Activated CD8-positive, alpha-beta memory T cell treated with anti-CD3 and anti-CD28 coated beads, Interleukin-2, amount 50 U/mL, for 24 hours (primary cell): ENCODE measurements around the gene RPE.

Experiments
- DNase-seq: peaks from one replicate; pipeline ENCODE4 v3.0.0-alpha.2; 2020; ENCODE audit errors: extremely low read depth

RPE gene

DNA sequence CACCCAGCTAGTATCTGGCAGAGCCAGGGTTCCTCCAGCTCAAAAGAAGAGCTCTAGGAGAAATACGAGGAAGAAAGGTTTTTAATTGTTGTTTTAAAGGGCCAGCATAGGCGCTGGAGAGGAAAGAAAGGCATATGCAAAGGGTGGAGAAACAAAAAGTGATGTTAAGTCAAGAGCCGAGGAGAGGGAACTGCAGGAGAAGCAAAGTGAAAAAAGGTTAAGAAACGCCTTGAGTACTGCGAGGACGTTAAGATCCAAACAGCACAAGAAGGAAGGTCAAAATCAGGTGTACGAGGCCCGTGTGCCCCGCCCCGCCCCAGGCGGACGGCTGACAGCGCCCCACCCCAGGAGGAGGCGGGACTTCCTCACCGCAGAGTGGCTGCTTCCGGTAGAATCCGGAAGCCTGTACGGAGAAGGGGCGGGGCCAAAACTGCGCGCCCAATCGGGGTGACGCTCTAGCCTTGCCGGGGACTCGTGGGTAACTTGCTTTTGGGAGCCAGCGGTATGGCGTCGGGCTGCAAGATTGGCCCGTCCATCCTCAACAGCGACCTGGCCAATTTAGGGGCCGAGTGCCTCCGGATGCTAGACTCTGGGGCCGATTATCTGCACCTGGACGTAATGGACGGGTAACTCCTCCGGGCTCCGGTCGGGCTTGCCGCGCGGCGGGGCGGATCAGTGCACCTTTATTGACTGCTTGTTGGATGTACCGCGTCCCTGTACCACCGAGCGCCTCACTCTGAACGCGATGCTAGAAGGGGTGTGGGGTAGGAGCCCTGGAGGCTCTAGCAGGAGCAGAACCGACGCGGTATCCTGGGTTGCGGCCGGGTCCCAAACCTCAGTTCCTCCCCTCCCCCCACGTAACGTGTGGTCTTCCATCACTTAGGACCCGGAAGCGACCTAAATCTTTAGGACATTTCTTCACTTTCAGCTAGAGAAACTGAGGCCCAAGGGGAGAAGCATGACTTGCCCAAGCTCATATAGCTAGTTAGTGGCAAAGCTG, at the start of gene RPE:
Gene RPE (plus strand): TSS at position 481 of the 1,000 bp plus-strand sequence. CDS start 24 bp downstream, at position 505.
- DNase-seq: peak; percentile 95

DNA sequence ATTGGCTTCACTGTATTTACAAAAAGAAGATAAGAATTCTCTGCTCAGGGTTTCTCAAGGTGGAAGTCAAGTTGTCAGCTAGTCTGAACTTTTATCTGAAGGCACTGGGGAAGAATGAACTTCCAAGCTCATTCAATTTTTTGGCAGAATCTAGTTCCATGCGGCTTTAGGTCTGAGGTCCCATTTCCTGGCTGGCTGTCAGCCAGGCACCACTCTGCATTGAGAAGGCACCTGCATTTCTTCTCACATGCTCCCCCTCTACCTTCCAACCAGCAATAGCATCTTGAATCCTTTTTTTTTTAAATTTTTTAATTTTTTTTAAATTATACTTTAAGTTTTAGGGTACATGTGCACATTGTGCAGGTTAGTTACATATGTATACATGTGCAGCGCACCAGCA, 46.2 kb upstream of the RPE start:
- DNase-seq: no peak

DNA sequence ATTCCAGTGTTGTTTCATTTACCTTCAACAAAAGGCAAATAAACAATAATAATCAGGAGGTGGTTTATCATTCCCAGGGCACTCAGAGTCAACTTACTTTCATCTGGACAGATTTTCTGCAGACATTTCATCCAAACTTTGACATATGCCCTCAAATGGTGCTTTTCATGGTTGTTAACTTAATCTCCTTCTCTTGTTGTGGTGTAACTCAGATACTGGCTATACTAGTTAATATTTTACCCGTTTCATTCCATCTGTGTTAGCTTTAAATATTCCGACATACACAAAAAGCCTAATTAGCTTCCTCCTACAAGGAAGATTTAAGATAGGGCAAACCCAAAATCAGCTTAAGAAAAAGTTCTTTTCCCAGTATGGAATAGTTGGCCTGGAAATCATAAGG, 44.4 kb upstream of the RPE start:
- no peak for DNase-seq

DNA sequence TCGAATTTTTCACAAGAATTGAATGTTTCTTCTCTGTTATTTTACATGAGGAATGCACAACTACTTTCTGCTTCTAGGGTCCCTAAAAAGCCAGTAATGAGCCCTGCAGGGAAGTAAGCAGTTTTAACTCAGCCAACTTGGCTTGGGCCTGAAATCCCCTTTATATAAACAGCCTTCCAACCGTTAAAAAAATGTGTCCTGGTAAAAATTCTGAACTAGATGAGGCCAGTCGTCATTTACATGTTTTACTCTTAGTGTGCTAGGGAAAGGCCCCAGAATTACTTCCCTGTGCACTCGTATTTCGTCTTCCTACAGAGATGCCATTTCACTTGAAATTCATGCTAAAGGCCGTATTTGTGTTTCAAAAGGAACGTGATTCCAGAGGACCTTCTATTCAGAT, 42.4 kb upstream of the RPE start:
- no peak for DNase-seq

DNA sequence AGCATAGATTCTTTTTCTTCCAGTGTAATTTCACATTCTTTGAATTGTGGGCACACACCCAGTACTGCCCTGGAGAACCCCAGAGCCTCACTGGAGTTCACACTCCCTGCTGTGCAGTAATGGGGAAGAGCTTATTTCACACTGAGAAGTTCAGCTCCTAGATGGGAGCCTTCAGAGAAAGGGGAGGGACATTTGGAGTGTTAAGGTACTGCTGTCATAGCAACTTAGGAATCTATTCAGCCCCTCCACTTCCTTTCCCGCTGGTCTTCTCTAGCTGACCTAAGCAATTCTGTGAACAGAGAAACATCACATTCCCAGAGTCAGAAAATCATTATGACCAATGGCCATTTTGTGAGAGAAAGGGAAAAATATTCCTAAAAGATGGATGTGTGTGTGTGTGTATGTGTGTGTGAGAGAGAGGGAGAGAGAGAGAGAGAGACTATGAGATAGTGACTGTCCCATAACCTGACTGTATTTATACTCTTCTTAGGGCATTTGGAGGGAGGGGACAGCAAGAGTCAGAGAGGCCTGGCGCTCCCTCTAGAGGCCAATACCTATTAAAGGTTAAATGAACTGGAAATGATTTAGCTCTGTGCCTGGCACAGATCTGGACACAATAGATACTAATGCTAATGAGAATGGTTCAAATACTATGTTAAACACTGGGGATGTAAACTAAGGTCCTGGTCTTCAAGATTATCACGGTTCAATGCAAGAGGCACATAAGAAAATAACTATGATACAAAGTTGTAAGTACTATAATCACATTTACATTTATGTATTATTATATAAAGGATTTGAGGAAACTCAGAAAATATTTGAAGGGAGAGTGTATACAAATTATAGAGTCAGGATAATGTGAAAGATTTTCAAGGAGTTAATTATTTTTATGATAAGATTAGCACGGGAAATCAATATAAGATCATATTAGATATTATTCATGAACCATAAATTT, 41.5 kb upstream of the RPE start:
- DNase-seq: peak; percentile 2

DNA sequence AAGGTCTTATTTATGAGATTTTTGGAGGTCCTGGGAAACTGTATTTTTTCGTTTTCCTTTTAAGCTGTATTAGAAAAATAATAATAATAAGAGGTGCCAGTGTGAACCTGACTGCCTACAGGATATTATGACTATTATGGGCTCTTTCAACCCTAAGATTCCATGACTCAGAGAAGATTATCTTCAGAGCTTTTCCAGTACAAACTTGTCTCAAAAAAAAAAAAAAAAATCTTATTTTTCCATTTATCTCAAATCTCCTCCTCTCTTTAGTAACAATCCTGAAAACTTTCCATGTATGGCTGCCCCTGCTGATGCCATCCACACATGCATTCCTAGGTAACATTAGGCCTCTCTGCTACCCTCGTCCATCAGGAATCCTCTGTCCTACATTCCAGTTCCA, 36.7 kb upstream of the RPE start:
- DNase-seq: no peak

DNA sequence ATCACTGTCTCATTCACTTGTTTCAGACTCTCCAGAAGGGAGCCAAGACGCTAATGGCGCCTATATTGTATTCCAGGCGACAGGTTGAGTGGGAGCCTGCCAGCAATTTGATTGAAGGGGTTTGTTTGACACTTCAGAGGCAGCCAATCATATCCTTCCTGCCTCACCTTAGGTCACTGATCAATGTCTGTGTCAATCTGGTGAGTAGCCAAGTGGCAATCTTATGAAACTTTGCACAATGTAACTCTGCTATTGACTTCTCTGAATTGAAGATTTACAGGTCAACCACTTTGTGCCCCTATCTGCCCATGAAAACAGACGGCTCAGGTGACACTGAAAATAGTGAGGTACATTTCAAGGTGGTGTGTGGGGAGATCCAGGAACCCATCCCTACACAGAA, 32.7 kb upstream of the RPE start:
- DNase-seq: no peak

DNA sequence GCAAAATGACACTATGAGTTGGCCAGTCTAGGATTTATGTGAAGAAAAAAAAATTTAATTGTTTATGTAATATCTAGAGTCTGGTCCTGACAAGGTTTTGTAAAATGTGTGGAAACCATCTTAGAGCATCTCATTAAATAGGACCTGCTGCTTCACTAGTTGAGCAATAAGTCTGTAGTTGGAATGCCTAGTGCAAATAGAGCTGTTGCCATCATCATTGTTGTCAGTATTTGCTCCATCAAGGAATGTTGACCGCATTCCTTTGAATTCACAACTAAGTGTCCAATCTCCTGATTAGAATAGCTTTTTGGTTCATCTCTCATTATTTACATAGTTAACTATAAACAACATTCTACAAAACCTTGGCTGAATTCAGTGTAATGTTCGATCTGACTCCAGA, 32.2 kb upstream of the RPE start:
- no peak for DNase-seq

DNA sequence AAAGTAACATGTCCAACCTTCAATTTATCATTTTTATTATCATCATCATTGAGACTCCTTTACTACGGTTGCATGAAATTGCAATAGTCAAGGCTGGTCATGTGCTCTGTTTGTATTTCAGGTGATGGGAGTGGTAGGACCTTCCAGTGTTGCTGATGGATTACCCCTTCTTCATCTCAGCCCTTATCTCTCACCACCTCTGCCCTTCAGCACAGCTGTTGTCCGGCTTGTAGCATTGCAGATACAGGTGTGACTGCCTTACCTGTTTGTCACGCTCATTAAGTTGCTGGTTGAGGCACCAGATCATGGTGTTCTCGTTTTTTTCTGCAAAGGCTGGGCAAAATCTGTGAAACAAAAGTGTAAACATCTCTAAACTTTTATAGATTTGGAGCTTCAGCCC, 31.7 kb upstream of the RPE start:
- no peak for DNase-seq

DNA sequence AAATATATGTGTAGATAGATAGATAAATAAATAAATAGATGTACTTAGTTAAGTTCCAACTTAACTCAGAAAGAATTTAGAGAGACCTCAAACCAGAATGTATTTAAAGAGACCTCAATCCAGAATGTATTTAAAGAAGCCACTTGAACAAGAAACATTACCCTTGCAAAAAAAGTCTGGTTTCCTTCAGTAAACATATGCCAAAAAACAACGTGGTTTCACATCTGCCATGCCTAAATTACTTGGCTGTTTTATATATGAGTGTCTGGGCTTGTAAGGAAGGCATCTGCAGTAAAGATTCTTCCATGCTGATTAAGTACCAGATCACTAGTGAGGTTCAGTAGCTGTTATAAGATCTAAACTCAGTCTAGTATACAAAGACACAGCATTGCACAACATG, 29.1 kb upstream of the RPE start:
- no peak for DNase-seq

DNA sequence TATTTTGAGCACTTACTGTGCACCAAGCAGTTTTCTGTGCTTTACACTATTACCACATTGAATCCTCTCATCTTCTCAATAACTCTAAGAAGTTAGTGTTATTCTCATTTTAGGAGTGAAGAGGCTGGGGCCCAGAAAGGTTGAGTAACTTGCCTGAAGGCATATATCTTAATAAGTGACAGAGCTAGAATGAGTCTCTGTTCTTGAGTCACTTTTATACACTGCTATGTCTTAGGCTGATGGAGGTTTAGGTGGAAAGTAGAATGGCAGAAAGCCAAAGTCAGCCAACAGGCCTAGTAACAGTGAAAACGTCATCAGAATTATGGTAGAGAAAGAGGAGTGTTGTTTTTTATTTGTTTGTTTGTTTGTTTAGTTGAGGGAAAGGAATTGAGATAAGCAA, 27.9 kb upstream of the RPE start:
- no peak for DNase-seq

DNA sequence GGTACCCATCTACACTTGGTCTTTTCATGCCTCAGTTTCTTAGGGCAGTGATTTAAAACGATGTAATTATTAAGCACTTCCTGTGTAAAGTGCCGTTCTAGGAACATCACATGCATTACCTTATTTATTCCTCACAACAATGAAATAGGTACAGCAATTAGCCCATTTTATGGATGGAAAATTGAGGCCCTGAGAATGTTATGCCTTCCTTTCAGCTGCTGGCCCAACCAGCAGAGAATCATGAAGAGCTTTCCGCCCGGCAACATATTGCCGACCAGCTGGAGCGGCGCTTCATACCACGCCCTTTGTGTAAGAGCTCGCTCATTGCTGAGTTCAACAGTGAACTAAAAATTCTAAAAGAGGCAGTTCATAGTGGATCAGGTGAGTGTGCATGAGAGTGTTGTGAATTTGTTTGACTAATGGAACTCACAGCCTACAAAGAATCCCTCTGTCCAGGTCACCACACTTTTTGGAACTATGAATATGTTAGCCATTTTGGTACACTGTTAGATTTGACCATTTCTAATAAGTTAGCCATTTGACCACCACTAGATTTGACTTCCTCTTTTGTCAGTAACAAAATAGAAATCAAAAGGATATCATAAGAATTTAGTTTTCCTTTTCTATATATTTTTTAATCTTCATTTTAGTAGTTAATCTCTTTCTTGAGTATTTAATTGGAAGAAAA, 25.6 kb upstream of the RPE start:
- no peak for DNase-seq

DNA sequence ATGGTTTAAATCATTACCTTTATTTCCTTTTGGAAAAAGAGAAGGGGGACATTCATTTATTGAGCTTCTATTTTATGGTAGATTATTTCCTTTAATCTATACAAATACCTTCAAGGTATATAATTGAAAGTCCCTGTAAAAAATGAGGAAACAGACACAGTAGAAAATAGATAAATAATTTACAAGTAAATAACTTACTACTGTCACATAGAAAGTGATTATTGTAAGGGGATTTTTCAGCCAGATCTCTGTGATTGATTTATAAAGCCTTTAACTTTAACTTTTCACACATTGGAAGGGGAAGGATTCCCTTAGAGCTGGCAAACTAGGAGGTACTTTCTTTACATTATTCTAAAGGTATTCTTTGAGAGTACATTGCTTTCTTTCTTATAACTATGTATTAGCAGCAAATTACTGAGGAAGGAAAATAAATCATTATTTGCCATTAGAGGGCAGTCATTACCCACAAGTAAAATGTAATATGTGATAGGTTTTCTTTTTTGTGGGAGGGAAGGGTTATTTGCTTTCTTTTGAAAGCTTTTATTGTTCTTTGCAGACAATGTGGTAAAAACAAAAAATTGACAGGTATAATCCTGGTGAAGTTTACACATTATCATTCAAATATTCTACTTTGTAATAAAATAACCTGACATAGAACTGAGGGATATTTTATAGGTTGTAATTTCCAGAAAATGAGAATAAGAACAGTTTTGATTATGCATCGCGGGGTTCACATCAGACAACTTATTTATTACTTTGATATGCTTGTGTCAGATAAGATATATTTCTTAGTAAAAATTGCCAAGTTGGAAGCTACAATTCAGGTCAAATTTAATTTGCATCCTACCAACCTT, 24.8 kb upstream of the RPE start:
- DNase-seq: no peak

DNA sequence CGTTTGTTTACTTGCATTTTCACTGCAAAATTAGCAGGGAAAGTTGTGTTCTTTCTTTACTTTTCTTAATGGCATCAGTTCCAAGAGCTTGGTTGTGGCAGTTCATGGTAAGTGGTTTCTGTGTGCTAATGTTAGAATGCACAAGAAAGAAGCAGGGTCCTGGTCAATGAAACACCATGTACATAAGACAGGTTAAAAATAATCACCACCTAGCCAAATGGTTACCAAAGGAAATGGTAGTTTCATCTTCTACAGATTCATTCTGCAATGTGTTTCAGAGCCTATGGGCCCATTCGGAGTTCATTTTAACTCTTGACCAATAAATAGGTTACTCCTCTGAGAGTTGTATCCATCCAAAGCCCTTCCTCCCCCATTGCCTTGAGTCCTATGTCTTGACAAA, 18.1 kb upstream of the RPE start:
- DNase-seq: no peak

DNA sequence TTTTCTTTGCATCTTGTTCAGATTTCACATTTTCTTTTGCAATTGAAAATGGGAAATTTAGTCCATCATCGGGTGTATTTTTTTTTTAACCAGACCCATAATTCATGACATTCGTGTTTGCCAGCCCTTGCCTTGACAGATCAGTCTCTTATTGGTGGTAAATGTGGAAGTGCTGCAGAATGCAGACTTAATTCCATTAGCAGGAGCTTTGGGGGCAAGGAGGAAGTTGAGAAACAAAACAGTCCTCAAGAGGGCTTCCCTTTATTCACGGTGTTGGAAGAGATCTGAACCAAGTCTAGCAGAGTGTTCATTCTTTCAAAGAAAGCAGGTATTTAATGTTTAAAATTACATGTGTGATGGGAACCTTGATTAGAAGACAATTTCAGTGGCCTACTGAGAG, 16.6 kb upstream of the RPE start:
- DNase-seq: no peak

DNA sequence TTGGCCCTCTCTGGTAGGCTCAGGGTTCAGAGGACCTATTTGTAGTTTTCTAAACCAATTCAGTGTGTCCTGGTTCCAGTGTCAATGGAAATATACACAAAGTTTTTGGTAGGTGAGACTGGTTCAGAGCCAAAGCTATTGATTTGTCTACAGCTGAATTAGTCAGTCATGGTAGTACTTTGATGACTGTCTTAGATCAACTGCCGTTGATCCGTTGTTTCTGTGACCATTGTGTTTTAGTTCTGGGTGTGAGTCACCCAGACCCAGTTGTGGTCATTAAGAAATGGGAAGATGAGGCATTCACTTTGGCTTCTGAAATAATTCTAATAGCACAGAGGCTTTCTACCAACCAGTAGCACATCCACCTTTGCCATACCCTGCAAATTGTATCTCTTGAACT, 16.0 kb upstream of the RPE start:
- no peak for DNase-seq

DNA sequence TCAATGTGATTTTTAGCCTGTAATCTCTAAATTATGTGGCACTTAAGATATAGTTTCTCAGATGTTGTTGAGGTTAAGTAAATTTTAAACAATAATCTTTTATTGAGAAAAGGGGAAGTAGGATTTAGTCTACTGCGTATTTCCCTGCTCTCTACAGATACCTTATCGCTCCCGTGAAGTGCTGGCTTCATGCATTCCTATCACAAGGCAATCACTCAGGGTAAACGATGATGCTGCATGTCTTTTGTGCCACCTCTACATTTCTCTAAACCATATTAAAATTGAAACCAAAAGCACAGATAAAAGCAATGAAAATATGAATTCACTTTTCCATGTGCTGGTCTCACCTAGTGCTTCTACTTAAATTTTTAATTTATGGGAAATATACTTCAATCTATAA, 14.4 kb upstream of the RPE start:
- no peak for DNase-seq

DNA sequence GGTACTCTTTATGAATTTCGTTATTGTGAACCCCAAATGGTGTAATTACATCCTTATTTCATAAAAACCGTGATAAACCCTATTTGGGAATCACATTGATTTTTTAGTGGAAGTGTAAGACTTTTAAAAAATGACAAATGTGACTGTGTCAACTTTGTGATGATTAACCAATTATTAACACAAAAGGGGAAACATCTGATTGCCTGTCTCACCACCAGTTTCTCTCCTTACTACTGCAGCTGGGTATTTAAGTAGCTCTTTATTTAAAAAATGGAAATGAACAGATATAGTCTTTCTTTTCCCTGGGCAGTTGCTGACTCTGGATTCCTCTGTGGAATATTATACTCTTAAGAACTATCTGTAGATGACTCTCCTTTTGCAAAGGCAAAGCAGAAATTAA, 11.6 kb upstream of the RPE start:
- DNase-seq: no peak

DNA sequence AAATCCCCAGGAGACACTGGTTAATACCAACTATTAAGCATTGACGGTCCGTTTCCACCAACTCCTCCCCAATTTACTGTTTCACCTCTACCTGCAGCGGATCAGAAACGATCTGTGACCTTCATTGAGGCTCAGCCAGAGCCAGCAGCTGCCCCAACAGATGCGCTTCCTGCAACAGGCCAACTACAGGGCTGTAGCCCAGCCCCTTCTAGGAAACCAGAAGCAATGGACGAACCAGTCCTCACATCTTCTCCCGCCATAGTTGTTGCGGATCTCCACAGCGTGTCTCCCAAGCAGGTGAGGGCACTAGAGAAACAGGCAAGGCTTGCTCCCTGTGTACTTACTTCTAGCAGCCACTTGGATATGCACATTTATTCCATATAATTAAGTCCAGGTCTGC, 8.5 kb upstream of the RPE start:
- no peak for DNase-seq

DNA sequence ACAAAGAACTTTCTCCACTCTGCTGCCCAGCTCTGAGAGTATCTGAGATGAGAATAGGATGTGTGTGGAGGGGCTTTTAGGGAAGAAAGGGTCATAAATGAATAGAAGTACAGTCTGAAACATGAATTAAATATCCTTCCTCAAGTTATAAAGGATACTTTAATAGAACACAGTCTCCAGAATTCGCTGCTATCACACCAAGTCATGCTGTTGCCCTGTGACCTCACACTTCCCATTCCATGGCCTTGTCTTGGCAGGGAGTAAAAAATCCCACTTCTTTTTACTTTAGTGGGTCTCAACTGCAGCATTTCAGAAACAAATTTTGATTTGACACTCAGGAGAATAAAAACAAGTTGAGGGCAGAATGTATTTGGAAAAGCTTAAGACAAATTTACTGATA, 3.8 kb upstream of the RPE start:
- no peak for DNase-seq
